Activated CD8-positive, alpha-beta memory T cell treated with anti-CD3 and anti-CD28 coated beads for 4 hours (primary cell): ENCODE results near the gene HNRNPA0.
"Not testable (repeated sequence)": the region's sequence is repeated elsewhere in the genome, so short reads cannot be mapped to it uniquely, and the experiment has no call there.

ENCODE experiments used
- DNase-seq, 2 donors: peaks; one replicate each; pipeline ENCODE4 v3.0.0-alpha.2; 2020; ENCODE audit warnings: low read depth in 2 of 2

Gene HNRNPA0

DNA sequence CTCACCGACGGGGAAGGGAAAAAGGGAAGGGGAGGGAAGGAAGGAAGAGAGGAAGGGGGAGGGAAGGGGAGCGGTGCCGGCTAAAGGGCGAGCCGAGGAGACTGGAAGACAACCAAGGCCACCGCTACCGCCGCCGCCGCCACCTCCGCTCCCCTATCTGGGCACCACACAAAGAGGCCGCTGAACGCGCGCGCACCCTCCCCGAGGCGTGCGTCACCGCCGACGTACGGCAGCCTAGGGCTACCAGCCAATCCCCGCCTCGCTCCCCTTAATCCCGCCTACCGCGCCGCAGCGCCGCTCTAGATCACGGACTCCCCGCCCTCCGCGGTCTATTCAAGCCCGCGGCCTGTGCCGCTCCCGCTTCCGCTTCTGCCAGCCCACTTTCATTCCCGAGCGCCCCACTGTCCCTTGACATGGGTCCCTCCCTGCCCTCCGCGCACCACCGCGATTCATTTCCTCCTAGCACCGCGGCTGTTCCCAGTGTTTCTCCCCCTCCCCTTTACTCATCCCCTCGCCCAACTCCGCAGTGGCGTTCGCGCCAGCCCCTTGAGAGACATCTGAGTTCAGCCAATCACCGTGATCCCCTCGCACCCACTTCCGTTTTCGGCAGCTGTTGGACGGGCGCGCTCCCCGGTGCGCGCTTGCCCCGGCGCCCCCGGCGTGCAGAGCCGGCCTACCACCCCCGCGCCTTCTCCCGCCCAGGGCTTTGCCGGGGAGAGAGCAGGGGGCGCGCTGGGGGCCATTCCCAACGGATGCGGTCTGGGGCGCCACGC, at the start of gene HNRNPA0:
Gene HNRNPA0, minus strand, starts transcription at position 176 of the 773 bp plus-strand sequence. CDS start 297 bp downstream, outside the sequence.
- peak; percentile 94 to 97 for DNase-seq

DNA sequence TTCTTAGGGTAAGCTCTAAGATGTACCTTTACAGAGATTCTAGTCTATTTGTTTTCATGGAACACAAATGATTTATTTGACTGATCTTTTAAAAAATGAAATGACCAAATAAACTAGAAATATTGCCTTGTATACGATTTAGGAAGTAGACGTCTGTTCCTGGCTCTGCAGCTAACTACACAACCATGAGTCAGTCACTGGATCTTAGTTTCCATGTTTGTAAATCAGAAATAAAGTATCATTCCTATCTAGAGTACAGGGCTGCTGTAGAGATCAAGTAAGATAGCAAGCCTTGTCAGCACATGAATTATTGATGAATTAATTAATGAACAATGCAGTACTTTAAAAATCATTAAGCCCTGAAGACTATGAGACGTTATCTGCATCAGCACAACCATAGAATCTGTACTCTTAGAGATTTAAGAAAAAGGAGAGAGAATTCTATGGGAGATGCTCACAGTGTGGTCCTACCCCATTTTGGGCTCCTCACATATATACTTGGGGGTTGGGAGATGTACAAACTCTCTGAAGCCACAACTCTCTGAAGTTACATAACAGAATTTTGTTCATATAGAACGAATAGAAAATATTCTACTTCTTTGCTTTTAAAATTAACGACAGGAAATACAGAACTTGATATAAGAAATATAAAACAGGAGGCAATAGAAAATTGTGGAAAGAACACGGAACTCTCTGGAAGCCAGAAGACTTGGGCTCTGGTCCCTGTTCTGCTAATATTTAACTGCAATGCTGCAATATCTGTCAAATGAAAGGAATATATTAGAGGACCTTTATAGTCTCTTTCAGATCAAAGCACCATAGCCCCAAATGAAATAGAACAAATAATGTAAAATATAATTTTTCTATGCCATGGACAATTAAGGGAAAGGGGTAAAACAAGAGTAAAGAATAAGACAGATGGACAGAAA, 48.4 kb upstream of the HNRNPA0 start:
- DNase-seq = no peak

DNA sequence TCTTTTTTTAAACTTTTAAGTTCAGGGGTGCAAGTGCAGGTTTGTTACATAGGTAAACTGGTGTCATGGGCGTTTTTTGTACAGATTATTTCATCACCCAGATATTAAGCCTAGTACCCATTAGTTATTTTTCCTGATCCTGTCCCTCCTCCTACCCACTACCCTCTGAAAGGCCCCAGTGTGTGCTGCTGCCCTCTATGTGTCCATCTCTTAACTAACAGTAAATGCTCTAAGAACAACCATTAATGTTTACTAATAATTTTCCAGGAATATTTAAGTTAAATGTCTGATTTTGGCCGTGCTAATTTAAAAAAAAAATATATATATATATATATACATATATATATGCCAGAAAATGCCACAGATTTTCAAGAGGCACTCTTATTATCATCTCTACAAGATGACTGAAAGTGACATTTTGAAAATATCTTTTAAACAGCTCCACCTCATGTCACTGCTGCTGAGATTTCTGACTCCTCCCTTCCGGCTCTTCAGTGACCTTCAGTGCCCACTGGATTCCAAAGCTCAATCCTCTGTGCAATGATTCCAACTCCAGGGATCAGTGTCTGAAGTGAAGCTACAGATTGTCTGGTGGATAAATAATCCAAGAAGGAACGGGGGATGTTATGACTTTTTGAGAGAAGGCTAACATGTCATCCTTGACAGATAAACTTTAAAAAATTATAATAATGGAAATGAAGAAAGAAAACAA, 46.7 kb upstream of the HNRNPA0 start:
- no peak for DNase-seq

DNA sequence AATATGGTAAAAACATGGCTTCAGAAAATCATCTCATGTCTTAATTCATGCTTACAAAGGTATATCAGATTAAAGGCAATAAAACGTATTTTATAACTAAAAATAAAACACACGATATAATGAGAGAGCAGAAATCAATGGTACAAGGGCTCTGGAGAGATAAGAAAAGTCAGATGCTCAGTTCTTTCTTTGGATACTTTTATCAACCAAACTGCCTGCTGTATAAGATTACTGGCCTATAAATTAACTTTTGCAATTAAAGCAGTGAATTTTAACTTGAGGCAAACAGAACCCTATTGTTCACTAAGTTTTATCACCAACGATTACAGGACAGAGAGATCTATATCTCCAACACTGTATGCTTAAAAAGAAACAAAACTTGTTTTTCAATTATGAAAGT, 42.1 kb upstream of the HNRNPA0 start:
- no peak for DNase-seq

DNA sequence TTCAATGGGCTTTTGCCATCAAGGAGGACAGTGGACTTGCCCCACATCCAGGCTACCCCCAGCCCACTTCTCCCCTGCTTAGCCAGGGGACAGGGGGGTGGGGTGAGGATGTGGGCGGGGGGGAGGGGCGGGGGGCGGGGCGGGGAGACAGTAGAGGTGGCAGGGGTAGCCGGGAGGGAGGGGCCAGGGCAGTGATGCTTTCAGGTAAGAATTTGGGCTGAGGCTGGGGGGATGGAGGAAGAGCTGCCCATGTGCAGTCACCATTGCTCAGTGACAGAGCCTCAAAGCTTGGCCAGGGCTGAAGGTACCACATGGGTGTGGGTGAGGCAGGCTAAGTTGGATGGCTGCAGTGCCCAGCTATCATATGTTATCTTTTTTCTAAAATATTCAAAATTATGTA, 40.7 kb upstream of the HNRNPA0 start:
- DNase-seq = no peak

DNA sequence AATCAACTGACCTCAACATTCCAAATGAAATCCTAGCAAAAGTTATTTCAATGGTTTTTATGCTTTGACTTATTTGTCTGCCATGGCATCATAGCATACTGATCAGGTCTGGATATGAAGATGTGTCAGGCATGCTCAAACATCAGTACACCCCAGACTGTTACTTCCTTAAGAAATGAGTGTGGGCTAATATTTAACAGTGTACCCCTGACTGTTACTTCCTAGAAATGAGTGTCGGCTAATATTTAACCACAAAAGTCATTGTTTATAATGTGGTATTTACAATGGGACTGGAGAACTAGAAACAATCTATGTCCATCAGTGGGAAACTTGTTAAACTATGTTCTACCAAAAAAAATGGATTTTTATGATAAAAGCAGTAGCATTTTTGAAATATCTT, 38.1 kb upstream of the HNRNPA0 start:
- DNase-seq = no peak

DNA sequence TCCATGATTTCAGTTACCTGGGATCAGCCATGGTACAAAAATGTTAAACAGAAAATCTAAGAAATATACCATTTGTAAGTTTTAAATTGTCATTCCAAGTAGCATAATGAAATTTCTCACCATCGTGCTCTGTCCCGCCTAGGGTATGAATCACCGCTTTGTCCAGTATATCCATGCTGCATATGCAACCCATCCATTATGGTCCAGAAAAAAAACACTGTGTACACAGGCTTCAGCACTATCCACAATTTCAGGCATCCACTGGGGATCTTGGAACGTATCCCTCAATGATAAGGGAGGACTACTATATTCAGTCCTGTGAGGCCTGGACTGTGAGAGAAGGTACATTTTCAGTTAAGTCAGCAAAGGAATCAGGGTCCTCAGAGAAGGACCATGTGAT, 37.6 kb upstream of the HNRNPA0 start:
- no peak for DNase-seq

DNA sequence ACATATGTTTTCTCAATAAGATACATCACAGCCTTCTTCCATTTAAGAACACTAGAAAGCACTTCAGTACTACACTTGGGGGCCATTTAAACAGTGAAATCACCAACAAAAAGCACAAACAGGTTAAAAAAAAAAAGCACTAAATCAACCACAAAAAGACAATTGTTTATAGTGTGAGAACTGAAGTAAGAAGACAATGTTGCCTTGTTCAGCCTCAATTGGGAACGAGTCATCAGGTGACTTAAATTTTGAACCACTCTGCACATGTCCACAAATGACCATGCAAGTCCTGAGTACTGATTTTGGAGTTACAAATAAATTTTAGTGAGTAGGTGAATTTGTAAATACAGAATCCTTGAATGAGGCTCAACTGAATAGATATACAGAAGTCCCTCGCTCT, 37.2 kb upstream of the HNRNPA0 start:
- DNase-seq = no peak

DNA sequence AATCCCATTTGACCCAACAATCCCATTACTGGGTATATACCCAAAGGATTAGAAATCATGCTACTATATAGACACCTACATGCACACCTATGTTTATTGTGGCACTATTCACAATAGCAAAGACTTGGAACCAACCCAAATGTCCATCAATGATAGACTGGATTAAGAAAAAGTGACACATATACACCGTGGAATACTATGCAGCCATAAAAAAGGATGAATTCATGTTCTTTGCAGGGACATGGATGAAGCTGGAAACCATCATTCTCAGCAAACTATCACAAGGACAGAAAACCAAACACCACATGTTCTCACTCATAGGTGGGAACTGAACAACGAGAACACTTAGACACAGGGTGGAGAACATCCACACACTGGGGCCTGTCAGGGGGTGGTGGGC, 34.4 kb upstream of the HNRNPA0 start:
- not testable (repeated sequence) for DNase-seq

DNA sequence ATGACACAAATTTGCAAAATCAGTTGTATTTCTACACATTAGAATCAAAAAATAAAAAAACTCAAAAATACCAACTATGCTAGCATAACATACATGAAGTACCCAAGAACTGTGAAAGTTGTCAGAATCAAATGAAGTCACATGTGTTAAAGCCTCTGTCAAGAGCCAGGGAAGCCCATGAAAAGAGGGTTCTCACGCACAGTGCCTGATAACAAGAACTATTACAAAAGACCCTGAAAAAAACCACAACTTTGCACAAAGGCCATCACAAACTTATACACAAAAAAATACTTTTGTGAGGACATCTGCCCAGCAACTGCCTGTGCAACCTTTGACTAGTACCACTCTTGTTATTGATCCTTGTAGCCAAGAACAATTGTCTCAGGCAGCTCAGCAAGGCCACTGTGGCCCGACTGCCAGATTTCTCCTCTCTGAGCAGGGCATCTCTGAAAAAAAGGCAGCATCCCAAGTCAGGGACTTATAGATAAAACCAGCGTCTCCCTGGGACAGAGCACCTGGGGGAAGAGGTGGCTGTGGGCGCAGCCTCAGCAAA, 28.9 kb upstream of the HNRNPA0 start:
- no peak for DNase-seq

DNA sequence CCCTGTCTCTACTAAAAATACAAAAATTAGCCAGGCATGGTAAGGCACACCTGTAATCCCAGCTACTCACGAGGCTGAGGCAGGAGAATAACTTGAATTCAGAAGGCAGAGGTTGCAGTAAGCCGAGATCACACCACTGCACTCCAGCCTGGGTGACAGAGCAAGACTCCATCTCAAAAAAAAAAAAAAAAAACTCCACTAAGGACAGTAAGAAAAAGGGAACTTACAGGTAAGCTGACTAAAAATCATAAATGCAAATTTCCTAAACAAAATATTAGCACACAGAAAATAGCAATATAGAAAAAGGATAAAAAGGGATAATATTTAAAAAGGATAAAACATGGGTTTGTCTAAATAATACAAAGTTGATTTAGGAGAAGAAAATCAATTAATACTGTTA, 27.9 kb upstream of the HNRNPA0 start:
- DNase-seq = no peak

DNA sequence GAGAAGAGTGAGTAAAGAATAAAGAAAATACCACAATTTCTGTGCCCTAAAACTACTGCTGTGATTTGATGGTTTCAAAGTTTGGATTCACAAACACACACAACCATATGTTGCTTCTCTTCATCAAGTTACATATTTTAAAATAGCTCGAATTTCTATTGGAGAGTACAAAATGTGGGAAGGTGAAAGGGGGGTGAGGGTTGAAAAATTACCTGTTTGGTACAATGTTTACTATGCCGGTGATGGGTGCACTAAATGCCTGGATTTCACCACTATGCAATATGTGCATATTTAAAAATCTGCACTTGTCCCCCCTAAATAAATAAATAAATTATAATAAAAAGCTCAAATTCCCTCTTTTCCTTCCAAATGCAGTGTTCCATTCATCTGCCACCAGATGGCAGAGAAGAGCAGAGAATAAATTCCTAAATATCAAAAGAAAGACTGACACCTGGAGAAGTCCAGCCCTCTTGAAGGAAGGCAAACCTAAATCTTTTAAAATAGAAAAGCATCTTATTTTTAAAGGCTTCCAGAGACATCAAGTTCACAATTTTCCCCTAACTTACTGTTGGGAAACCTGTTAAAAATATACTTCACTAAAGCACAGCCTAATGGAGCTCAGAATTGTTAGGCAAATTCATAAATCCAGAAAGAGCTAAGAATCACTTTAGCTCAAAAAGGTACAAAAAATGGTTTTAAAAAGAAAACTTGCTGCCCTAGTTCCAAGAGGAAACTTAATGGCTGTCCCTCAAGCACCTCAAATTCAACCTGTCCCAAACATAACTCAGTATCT, 24.8 kb upstream of the HNRNPA0 start:
- no peak for DNase-seq

DNA sequence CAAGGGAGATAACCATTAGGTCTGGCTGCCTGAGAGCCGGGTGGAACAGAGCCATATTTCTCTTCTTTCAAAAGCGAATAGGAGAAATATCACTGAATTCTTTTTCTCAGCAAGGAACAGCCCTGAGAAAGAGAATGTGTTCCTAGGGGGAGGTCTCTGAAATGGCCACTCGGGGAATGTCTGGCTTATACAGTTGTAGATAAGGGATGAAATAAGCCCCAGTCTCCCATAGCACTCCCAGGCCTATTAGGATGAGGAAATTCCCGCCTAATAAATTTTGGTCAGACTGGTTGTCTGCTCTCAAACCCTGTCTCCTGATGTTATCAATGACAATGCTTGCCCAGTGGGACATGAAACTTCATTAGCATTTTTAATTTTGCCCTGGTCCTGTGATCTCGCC, 13.8 kb upstream of the HNRNPA0 start:
- not testable (repeated sequence) for DNase-seq

DNA sequence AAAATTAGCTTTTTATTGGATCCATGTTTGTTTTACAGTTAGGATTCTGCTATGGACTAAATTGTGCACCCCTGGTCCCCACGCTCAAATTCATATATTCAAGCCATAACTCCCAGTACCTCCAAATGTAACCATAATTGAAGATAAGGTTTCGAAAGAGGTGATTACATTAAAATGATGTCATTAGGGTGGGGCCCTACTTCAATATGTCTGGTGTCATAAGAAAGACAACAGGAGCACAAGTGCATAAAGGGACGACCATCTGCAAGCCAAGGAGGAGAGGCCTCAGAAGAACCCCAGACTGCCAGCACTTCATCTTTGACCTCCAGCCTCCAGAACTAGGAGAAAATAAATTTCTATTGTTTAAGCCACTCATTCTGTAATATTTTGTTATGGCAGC, 7.4 kb upstream of the HNRNPA0 start:
- no peak for DNase-seq

DNA sequence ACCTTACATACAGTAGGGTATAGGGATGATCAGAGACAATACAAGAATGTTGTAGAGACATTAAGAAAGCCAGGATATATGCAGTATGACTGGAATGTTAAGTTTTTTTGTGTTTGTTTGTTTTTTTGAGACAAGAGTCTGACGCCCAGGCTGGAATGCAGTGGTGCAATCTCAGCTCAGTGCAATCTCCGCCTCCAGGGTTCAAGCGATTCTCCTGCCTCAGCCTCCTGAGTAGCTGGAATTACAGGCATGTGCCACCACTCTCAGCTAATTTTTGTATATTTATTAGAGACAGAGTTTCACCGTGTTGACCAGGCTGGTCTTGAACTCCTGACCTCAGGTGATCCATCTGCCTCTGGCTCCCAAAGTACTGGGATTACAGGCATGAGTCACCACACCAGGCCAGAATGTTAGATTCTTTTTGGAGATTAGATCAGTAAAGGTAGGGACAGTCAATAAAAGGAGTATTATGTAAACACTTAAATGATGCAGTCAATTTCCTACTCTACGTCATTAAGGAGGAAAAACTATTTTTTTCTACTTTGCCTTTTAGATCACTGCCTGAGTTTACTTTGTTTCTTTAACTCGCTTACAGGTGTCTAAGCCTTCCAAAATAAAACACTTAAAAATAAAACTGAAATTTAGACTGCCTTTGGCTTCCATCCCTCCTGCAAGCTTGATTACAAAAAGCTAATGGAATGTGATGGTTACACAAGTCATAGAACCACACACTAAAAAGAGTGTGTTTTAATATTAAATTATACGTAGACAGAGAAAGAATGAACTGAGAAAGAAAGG, 6.8 kb upstream of the HNRNPA0 start:
- no peak for DNase-seq

DNA sequence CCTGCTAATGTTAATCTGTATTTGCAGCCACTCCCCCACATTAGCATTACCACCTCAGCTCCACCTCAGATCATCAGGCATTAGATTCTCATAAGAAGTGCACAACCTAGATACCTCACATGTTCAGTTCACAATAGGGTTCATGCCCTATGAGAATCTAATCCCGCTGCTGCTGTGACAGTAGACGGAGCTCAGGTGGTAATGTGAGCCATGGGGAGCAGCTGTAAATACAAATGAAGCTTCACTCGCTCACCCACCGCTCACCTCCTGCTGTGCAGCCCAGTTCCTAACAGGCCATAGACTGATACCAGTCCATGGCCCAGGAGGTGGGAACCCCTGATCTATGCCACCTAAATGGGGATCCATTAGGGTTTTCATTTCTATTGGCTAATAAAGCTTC, 6.1 kb upstream of the HNRNPA0 start:
- DNase-seq = no peak

DNA sequence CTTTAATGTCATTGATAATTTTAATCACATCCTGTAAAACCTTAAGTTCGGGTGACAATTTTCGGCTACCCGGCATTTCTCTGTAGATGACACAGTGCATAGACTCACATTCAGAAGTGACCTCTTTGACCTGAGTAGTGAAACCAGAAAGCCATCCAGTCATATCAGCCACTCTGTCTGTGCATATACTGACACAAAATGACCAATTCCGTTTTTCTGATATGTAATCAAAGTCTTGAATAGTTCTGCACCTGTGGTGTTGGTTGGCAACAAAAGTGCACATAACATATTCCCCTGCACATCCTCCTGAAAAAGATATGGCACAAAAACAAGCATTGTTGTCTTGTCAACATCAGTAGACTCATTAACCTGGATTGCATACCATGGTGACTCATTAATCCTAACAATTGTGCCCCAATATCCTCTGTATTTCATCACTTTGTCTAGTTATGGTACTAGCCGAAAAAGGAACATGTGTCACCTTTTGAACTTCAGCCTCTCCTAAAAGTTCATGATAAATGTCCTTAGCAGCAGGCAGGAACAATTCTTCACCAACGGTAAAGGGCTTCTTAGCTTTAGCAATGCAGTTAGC, 4.6 kb upstream of the HNRNPA0 start:
- DNase-seq = no peak

DNA sequence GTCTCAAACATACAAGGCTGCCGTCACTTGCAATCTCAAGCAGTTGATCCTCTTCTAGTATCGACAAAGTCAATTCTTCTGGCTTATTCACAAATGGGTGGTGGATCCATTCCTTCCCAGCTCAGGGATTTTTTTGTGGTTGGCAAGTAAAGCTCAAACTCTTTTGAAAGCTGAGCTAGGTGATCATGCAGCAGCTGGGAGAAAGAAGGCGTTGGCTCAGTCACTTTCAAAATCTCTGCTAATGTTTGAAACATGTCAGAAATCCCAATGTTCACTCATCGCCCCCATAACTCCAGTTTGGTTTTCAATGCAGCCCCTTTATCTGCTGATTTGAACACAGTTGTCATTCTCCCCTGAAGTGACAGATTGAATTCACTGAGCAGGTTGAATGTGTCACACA, 4.0 kb upstream of the HNRNPA0 start:
- no peak for DNase-seq

DNA sequence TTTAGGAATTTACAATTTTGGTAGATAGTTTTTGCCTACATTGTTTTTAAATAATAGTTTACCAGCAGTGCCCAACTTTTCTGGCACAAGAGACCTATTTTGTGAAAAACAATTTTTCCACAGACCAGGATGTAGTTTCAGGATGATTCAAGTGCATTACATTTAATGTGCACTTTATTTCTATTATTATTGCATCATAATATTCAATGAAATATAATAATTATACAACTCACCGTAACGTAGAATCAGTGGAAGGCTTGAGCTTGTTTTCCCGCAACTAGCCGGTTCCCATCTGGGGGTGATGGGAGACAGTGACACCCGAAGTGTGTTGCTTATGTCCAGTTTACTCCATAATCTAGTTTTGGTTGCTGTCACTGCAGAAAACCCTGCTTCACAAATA, 3.5 kb upstream of the HNRNPA0 start:
- no peak for DNase-seq
